Endothelial cell of umbilical vein (primary cell): Measurements from ENCODE around the gene FAM216A. TPM values are rescaled to one million over a fixed set of nuclear protein-coding genes. Genes with fewer than 3 reads are reported as not detected.

Source experiments
- BruUV-seq: library from RNA; stranded (reverse); fragments of 400-500 nt; replicated peaks from 2 replicates; lab custom pipeline; 2021; lab: Mats Ljungman, UMichigan
- CTCF ChIA-PET: fragments of 300-600, 350-600 bp; sonication (Branson Sonifier 250); formaldehyde crosslinking; loops from one replicate; lab custom pipeline; 2021; ENCODE audit warnings: antibody characterized with exemption, inconsistent platforms; lab: Charles Lee
- POLR2A ChIA-PET: fragments of 300-600, 350-600 bp; sonication (Branson Sonifier 250); formaldehyde crosslinking; loops from one replicate; lab custom pipeline; 2021; ENCODE audit warnings: antibody characterized with exemption, inconsistent platforms; lab: Charles Lee
- DNase-seq: peaks from one replicate; pipeline ENCODE4 v3.0.0-alpha.2; 2011; ENCODE audit warnings: low read depth, low spot score
- FAIRE-seq: peaks from 2 replicates; lab custom pipeline; 2011; peaks lifted over from hg19 to GRCh38; lab: Jason Lieb, UNC
- H2AFZ ChIP-seq: 2 replicates; pipeline ENCODE4 v1.6.0; 2012; ENCODE audit warnings: low read depth, low read length, control low read depth, inconsistent platforms
- H3K27ac ChIP-seq: 2 replicates; pipeline ENCODE4 v1.5.1; 2011; ENCODE audit warnings: low read depth, mild to moderate bottlenecking, control low read depth, low read length, moderate library complexity; ENCODE audit not compliant: insufficient read depth
- H3K27me3 ChIP-seq, 2 experiments: 2 replicates each; pipeline versions ENCODE4 v1.6.0 to v1.6.1; 2011; ENCODE audit warnings: low read length in 2 of 2, mixed read lengths in 1 of 2; ENCODE audit not compliant: control insufficient read depth in 2 of 2, insufficient read depth in 2 of 2
- H3K36me3 ChIP-seq, 2 experiments: 2 replicates in 1 of 2; 3 replicates in 1 of 2; pipeline ENCODE4 v1.5.1; 2011; ENCODE audit warnings: low read length in 2 of 2, mild to moderate bottlenecking in 1 of 2, moderate library complexity in 1 of 2; ENCODE audit not compliant: control insufficient read depth in 2 of 2, insufficient read depth in 2 of 2; ENCODE audit errors: extremely low read depth in 1 of 2
- H3K4me1 ChIP-seq: 3 replicates; pipeline ENCODE4 v1.5.1; 2011; ENCODE audit warnings: mild to moderate bottlenecking, low read length; ENCODE audit not compliant: control insufficient read depth, insufficient read depth; ENCODE audit errors: extremely low read depth
- H3K4me2 ChIP-seq: 2 replicates; pipeline ENCODE4 v1.6.1; 2011; ENCODE audit warnings: low read length, control low read depth, mixed read lengths; ENCODE audit not compliant: insufficient read depth
- H3K4me3 ChIP-seq, 3 experiments: fragments of 200-600 bp in 1 of 3; sonication (generic), shearing (Covaris generic) in 1 of 3; replicated peaks in 1 of 3; 2 replicates each; pipeline ENCODE4 v1.5.1; 2011 to 2016; ENCODE audit warnings: control low read depth in 3 of 3, low read length in 3 of 3, mild to moderate bottlenecking in 2 of 3, inconsistent platforms in 1 of 3, low read depth in 1 of 3, moderate library complexity in 1 of 3; ENCODE audit not compliant: insufficient read depth in 1 of 3
- H3K79me2 ChIP-seq: 2 replicates; pipeline ENCODE4 v1.6.0; 2012; ENCODE audit warnings: low read length, inconsistent platforms; ENCODE audit not compliant: control insufficient read depth, insufficient read depth
- H3K9ac ChIP-seq: replicated peaks from 2 replicates; pipeline ENCODE3; 2011; ENCODE audit warnings: low read length, control low read depth; ENCODE audit not compliant: insufficient read depth; ENCODE audit errors: extremely low read depth
- H3K9me1 ChIP-seq: replicated peaks from 3 replicates; pipeline ENCODE4 v1.6.0; 2011; ENCODE audit warnings: mild to moderate bottlenecking, low read length; ENCODE audit not compliant: control insufficient read depth, insufficient read depth; ENCODE audit errors: extremely low read depth
- H3K9me3 ChIP-seq: replicated peaks from 2 replicates; pipeline ENCODE4 v1.5.1; 2012; ENCODE audit warnings: low read length, inconsistent platforms; ENCODE audit not compliant: control insufficient read depth, insufficient read depth
- H4K20me1 ChIP-seq: replicated peaks from 2 replicates; pipeline ENCODE3; 2011; ENCODE audit warnings: mild to moderate bottlenecking, low read length; ENCODE audit not compliant: control insufficient read depth, insufficient read depth; ENCODE audit errors: extremely low read depth
- EZH2 ChIP-seq: IDR thresholded peaks from 2 replicates; pipeline ENCODE4 v1.6.1; 2012; ENCODE audit warnings: borderline replicate concordance, low read depth, mild to moderate bottlenecking, moderate library complexity, low read length, inconsistent platforms; ENCODE audit not compliant: severe bottlenecking
- FOS ChIP-seq: IDR thresholded peaks from 2 replicates; pipeline ENCODE4 v1.6.1; 2011; ENCODE audit warnings: mild to moderate bottlenecking, low read length, moderate library complexity, borderline replicate concordance; ENCODE audit not compliant: insufficient read depth
- GATA2 ChIP-seq: IDR thresholded peaks from 2 replicates; pipeline ENCODE4 v1.7.0; 2011; ENCODE audit warnings: low read depth, mild to moderate bottlenecking, moderate library complexity, mixed read lengths, low read length; ENCODE audit not compliant: insufficient read length, insufficient read depth
- JUN ChIP-seq: IDR thresholded peaks from 2 replicates; pipeline ENCODE4 v1.6.1; 2011; ENCODE audit warnings: borderline replicate concordance, low read depth; ENCODE audit not compliant: insufficient read length, insufficient read depth
- MAX ChIP-seq: IDR thresholded peaks from 2 replicates; pipeline ENCODE4 v1.6.1; 2011; ENCODE audit not compliant: insufficient read depth, insufficient read length
- MYC ChIP-seq: IDR thresholded peaks from one replicate; pipeline ENCODE4 v1.6.1; 2011; ENCODE audit warnings: mild to moderate bottlenecking, low read depth, low read length
- POLR2A ChIP-seq: IDR thresholded peaks from 2 replicates; pipeline ENCODE4 v1.6.1; 2012; ENCODE audit warnings: low read depth, mild to moderate bottlenecking, control low read depth, low read length
- POLR2AphosphoS5 ChIP-seq: IDR thresholded peaks from 2 replicates; pipeline ENCODE4 v1.6.1; 2012; ENCODE audit warnings: low read depth, mild to moderate bottlenecking, control low read depth, low read length, moderate library complexity; ENCODE audit not compliant: insufficient read depth
- dilution Hi-C: fragments of 300-500 bp; cut with MboI; formaldehyde crosslinking; loops from one replicate; pipeline ENCODE4 v1.15.0; 2019; ENCODE audit warnings: low sequenced_read_pairs; ENCODE audit not compliant: extremely low pct_ligation_motif_present
- intact Hi-C: fragments of 100-400 bp; cut with micrococcal nuclease; formaldehyde crosslinking; loops from one replicate; pipeline ENCODE4 v1.10.0; 2022
- polyA plus RNA-seq, 4 experiments: library from polyadenylated mRNA; depleted of rRNA in 3 of 4; stranded (reverse) in 3 of 4; unstranded in 1 of 4; fragments of >200 nt; gene quantifications; 2 replicates each; pipeline versions ENCODE4 v1.2.1 to v1.2.3, GENCODE V29; 2011 to 2012; ENCODE audit warnings: missing spikeins in 1 of 4
- small RNA-seq: library from RNA; depleted of rRNA; stranded (forward); fragments of <200 nt; gene quantifications from one replicate; pipeline ENCODE3, GENCODE V24; 2012; ENCODE audit warnings: low replicate concordance, low read depth; ENCODE audit not compliant: insufficient read depth, insufficient read length
- total RNA-seq: library from RNA; stranded (reverse); gene quantifications from 2 replicates; pipeline ENCODE4 v1.2.3, GENCODE V29; 2021
- TF ChIP-seq, protein P1 (sequence below), 2 donors: IDR thresholded peaks; 1 replicate in 1 of 2; 2 replicates in 1 of 2; pipeline ENCODE4 v1.5.1; 2011; ENCODE audit warnings: low read length in 2 of 2, mild to moderate bottlenecking in 2 of 2, moderate library complexity in 2 of 2, control low read depth in 1 of 2, inconsistent platforms in 1 of 2, low read depth in 1 of 2; ENCODE audit not compliant: insufficient read depth in 1 of 2; ENCODE audit errors: extremely low read depth in 1 of 2

Gene FAM216A
- total and polyA plus RNA-seq, 2 donors (not counting 3 experiments of a cell fraction or from before 2014, with no cell fraction given): 11.6 to 11.7 TPM

GRCh38 chr12:110538869-110539622 is 70.4 kb downstream of the FAM216A start:
- Histone ChIP-seq H3K79me2 (peaks cover 14% of the 10 kb centered on the region), H3K4me3 (no peak overlapping the region), H3K9me1 (no peaks in the 10 kb centered on the region), H3K4me2 (no peak overlapping the region), H2AFZ (no peak overlapping the region), H3K27ac (no peak overlapping the region), H3K4me1 (peaks cover 29% of the 10 kb centered on the region), H3K27me3 (no peaks in the 10 kb centered on the region), H3K36me3 (peaks cover 7 to 9% of the 10 kb centered on the region in 2 experiments), H3K9ac (no peak overlapping the region), H4K20me1 (no peaks in the 10 kb centered on the region), H3K9me3 (no peaks in the 10 kb centered on the region)
- BruUV-seq: no TSS peak
- POLR2A ChIA-PET: interaction anchor here (0.6 kb wide), 1 partner anchor 1763 kb away, joined by 3 read pairs; no protein-coding TSS in a partner anchor
- TF ChIP-seq EZH2 (no peak), POLR2AphosphoS5 (no peak), GATA2 (no peak), MYC (no peak), POLR2A (no peak), MAX (no peak), FOS (no peak), JUN (no peak)
- TF ChIP-seq, protein P1, sequence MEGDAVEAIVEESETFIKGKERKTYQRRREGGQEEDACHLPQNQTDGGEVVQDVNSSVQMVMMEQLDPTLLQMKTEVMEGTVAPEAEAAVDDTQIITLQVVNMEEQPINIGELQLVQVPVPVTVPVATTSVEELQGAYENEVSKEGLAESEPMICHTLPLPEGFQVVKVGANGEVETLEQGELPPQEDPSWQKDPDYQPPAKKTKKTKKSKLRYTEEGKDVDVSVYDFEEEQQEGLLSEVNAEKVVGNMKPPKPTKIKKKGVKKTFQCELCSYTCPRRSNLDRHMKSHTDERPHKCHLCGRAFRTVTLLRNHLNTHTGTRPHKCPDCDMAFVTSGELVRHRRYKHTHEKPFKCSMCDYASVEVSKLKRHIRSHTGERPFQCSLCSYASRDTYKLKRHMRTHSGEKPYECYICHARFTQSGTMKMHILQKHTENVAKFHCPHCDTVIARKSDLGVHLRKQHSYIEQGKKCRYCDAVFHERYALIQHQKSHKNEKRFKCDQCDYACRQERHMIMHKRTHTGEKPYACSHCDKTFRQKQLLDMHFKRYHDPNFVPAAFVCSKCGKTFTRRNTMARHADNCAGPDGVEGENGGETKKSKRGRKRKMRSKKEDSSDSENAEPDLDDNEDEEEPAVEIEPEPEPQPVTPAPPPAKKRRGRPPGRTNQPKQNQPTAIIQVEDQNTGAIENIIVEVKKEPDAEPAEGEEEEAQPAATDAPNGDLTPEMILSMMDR (IDR thresholded peaks at IDR 0.05; ENCODE audit: extremely low read depth in 1 of 2, insufficient read depth in 1 of 2, low read depth in 1 of 2, low read length in 2 of 2): no peak
- no peak for FAIRE-seq
- intact Hi-C loops (no loop called here), dilution Hi-C loops (no loop called here)
- DNase-seq: peak; percentile 9
- CTCF ChIA-PET: interaction anchor here (0.8 to 1.6 kb wide), 10 partner anchors 9 to 89 kb away, joined by 3 to 7 read pairs (median 4); partner anchors contain the start of genes ARPC3 and FAM216A

Small RNA genes within 50 kb of the gene (small RNA-seq; reads per million reads assigned to genes)
- gene RF00278: not detected

Other genes with a start within 250 kb of the FAM216A start
- gene ATP2A2, start 187.6 kb upstream of the FAM216A start, total RNA-seq: 230 and 239 TPM in 2 replicates
- gene ATP2A2, start 187.6 kb upstream of the FAM216A start, polyA plus RNA-seq: 94.4 and 102 TPM in 2 replicates
- gene ANAPC7, start 65.1 kb upstream of the FAM216A start, total RNA-seq: 76.6 and 89.0 TPM in 2 replicates
- 54.2 and 56.0 TPM in 2 replicates for gene ANAPC7, start 65.1 kb upstream of the FAM216A start, polyA plus RNA-seq
- 304 and 308 TPM in 2 replicates for gene ARPC3, start 18.5 kb upstream of the FAM216A start, total RNA-seq
- 36.8 and 92.8 TPM in 2 replicates for gene ARPC3, start 18.5 kb upstream of the FAM216A start, polyA plus RNA-seq
- gene GPN3, start 588 bp upstream of the FAM216A start, total RNA-seq: 25.0 and 29.6 TPM in 2 replicates
- 17.8 and 26.6 TPM in 2 replicates for gene GPN3, start 588 bp upstream of the FAM216A start, polyA plus RNA-seq
- gene VPS29, start 33.3 kb downstream of the FAM216A start, total RNA-seq: 147 and 155 TPM in 2 replicates
- gene VPS29, start 33.3 kb downstream of the FAM216A start, polyA plus RNA-seq: 111 and 138 TPM in 2 replicates
- 0.15 TPM in 1 of 2 replicates, not detected in the other for gene RAD9B, start 33.5 kb downstream of the FAM216A start, total RNA-seq
- 0.08 and 0.11 TPM in 2 replicates for gene RAD9B, start 33.5 kb downstream of the FAM216A start, polyA plus RNA-seq
- 15.2 and 17.0 TPM in 2 replicates for gene PPTC7, start 114.5 kb downstream of the FAM216A start, total RNA-seq
- 6.8 and 8.4 TPM in 2 replicates for gene PPTC7, start 114.5 kb downstream of the FAM216A start, polyA plus RNA-seq
- gene TCTN1, start 145.3 kb downstream of the FAM216A start, total RNA-seq: 20.1 and 21.1 TPM in 2 replicates
- gene TCTN1, start 145.3 kb downstream of the FAM216A start, polyA plus RNA-seq: 23.3 and 31.4 TPM in 2 replicates
- 3.7 and 4.8 TPM in 2 replicates for gene HVCN1, start 220.3 kb downstream of the FAM216A start, total RNA-seq
- gene HVCN1, start 220.3 kb downstream of the FAM216A start, polyA plus RNA-seq: 6.3 and 8.4 TPM in 2 replicates